Measurements from ENCODE around the gene MRPL46.

- TF ChIP-seq, protein P1, sequence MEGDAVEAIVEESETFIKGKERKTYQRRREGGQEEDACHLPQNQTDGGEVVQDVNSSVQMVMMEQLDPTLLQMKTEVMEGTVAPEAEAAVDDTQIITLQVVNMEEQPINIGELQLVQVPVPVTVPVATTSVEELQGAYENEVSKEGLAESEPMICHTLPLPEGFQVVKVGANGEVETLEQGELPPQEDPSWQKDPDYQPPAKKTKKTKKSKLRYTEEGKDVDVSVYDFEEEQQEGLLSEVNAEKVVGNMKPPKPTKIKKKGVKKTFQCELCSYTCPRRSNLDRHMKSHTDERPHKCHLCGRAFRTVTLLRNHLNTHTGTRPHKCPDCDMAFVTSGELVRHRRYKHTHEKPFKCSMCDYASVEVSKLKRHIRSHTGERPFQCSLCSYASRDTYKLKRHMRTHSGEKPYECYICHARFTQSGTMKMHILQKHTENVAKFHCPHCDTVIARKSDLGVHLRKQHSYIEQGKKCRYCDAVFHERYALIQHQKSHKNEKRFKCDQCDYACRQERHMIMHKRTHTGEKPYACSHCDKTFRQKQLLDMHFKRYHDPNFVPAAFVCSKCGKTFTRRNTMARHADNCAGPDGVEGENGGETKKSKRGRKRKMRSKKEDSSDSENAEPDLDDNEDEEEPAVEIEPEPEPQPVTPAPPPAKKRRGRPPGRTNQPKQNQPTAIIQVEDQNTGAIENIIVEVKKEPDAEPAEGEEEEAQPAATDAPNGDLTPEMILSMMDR (IDR thresholded peaks at IDR 0.05; ENCODE audit: low read depth, low read length) = no peak
- TF ChIP-seq EZH2phosphoT487 (IDR thresholded peaks at IDR 0.05; ENCODE audit: low read depth) = no peak
Measured at GRCh38 chr15:88477904-88478303, 10.7 kb upstream of the MRPL46 start.
